B cell (primary cell): ENCODE measurements around the gene IWS1. TPM values are rescaled to one million over a fixed set of nuclear protein-coding genes. Genes with fewer than 3 reads are reported as not detected.

Experiments used
- ATAC-seq: fragments of 200-7000 bp; cut with Tn5 transposase; one replicate; pipeline ENCODE4 v1.10.0; 2021; ENCODE audit warnings: low read depth, mild to moderate bottlenecking, moderate number of reproducible peaks, moderate library complexity
- CTCF ChIA-PET: fragments of 350-600 bp; sonication (Branson Sonifier 250); formaldehyde crosslinking; loops from one replicate; lab custom pipeline; 2021; ENCODE audit warnings: antibody characterized with exemption, inconsistent platforms; lab: Charles Lee
- POLR2A ChIA-PET: fragments of 350-600 bp; sonication (Branson Sonifier 250); formaldehyde crosslinking; loops from one replicate; lab custom pipeline; 2021; ENCODE audit warnings: antibody characterized with exemption; lab: Charles Lee
- DNase-seq: peaks from one replicate; pipeline ENCODE4 v3.0.0; 2013
- H2AFZ ChIP-seq: 2 replicates; pipeline ENCODE4 v1.6.1; 2012; ENCODE audit warnings: mild to moderate bottlenecking, low read depth, low read length; ENCODE audit not compliant: insufficient read depth, poor library complexity, severe bottlenecking
- H3K27ac ChIP-seq, 2 donors: 1 replicate in 1 of 2; 2 replicates in 1 of 2; pipeline ENCODE4 v1.5.1; 2012 to 2013; ENCODE audit warnings: low read length in 2 of 2, mild to moderate bottlenecking in 2 of 2, moderate library complexity in 1 of 2
- H3K27me3 ChIP-seq, 4 experiments: fragments of 200-600 bp in 1 of 4; sonication (generic) in 1 of 4; replicated peaks in 1 of 4; 1 replicate in 2 of 4; 2 replicates in 2 of 4; pipeline versions ENCODE4 v1.6.1 to v1.7.0; 2013 to 2016; ENCODE audit warnings: low read length in 3 of 4, mild to moderate bottlenecking in 2 of 4, mixed read lengths in 1 of 4, moderate library complexity in 1 of 4; ENCODE audit not compliant: insufficient read depth in 4 of 4, control insufficient read depth in 3 of 4; ENCODE audit errors: control extremely low read depth in 1 of 4
- H3K36me3 ChIP-seq, 2 experiments: replicated peaks in 1 of 2; 1 replicate in 1 of 2; 2 replicates in 1 of 2; pipeline versions ENCODE4 v1.6.1 to v1.7.1; 2013; ENCODE audit warnings: low read length in 1 of 2; ENCODE audit not compliant: insufficient read depth in 2 of 2, control insufficient read depth in 1 of 2; ENCODE audit errors: control extremely low read depth in 1 of 2, extremely low read depth in 1 of 2
- H3K4me1 ChIP-seq, 2 donors: fragments of 200-600 bp in 1 of 2; sonication (generic) in 1 of 2; 1 replicate in 1 of 2; 2 replicates in 1 of 2; pipeline versions ENCODE4 v1.5.1 to v1.6.1; 2013 to 2017; ENCODE audit warnings: low read length in 2 of 2; ENCODE audit not compliant: control insufficient read depth in 2 of 2, insufficient read depth in 2 of 2
- H3K4me2 ChIP-seq: replicated peaks from 2 replicates; pipeline ENCODE3; 2012; ENCODE audit warnings: mild to moderate bottlenecking, low read depth, low read length; ENCODE audit not compliant: poor library complexity, severe bottlenecking
- H3K4me3 ChIP-seq, 5 experiments: fragments of 200-600 bp in 1 of 5; sonication (generic) in 1 of 5; 1 replicate in 3 of 5; 2 replicates in 2 of 5; pipeline versions ENCODE4 v1.5.1 to v1.7.0; 2011 to 2016; ENCODE audit warnings: low read length in 4 of 5, mild to moderate bottlenecking in 4 of 5, low read depth in 2 of 5, control low read depth in 1 of 5, moderate library complexity in 1 of 5; ENCODE audit not compliant: insufficient read depth in 1 of 5; ENCODE audit errors: control extremely low read depth in 1 of 5, extremely low read depth in 1 of 5
- H3K79me2 ChIP-seq: fragments of 200-600 bp; sonication (generic); one replicate; pipeline ENCODE4 v1.6.0; 2016; ENCODE audit warnings: low read length; ENCODE audit not compliant: control insufficient read depth, insufficient read depth
- H3K9ac ChIP-seq: fragments of 200-600 bp; sonication (generic); 2 replicates; pipeline ENCODE4 v1.6.1; 2017; ENCODE audit warnings: mild to moderate bottlenecking, low read length, moderate library complexity
- H3K9me3 ChIP-seq, 3 donors: one replicate each; pipeline versions ENCODE4 v1.6.1 to v1.7.1; 2013; ENCODE audit warnings: low read length in 2 of 3; ENCODE audit not compliant: control insufficient read depth in 2 of 3, insufficient read depth in 1 of 3; ENCODE audit errors: control extremely low read depth in 1 of 3
- H4K20me1 ChIP-seq: 2 replicates; pipeline ENCODE4 v1.6.0; 2012; ENCODE audit warnings: mild to moderate bottlenecking, low read length; ENCODE audit not compliant: insufficient read depth, control insufficient read depth, poor library complexity, severe bottlenecking
- H3K27ac Mint-ChIP-seq: one replicate; pipeline ENCODE4 v1.8.0; 2021; ENCODE audit warnings: mixed read lengths
- H3K27me3 Mint-ChIP-seq: one replicate; pipeline ENCODE4 v1.8.0; 2021; ENCODE audit warnings: mixed read lengths
- H3K4me1 Mint-ChIP-seq: one replicate; pipeline ENCODE4 v1.8.0; 2021; ENCODE audit warnings: mixed read lengths
- H3K4me3 Mint-ChIP-seq: one replicate; pipeline ENCODE4 v1.8.0; 2021; ENCODE audit warnings: mixed read lengths
- H3K9me3 Mint-ChIP-seq: one replicate; pipeline ENCODE4 v1.8.0; 2022; ENCODE audit warnings: mixed read lengths; ENCODE audit not compliant: insufficient read depth
- EZH2 ChIP-seq: IDR thresholded peaks from 2 replicates; pipeline ENCODE4 v1.6.1; 2012; ENCODE audit warnings: borderline replicate concordance, low read depth, mild to moderate bottlenecking, moderate library complexity, low read length; ENCODE audit not compliant: insufficient read depth, poor library complexity, severe bottlenecking
- WGBS: methylation state at CpG from one replicate; pipeline ENCODE4 v1.1.5; 2013; ENCODE audit warnings: missing lambda C conversion rate; ENCODE audit not compliant: insufficient coverage; 5-methylcytosine and 5-hydroxymethylcytosine counted together
- intact Hi-C: fragments of 100-400 bp; cut with micrococcal nuclease; formaldehyde crosslinking; loops from one replicate; pipeline ENCODE4 v1.10.0; 2022
- polyA plus RNA-seq: library from polyadenylated mRNA; depleted of rRNA; stranded (reverse); fragments of >200 nt; gene quantifications from 2 replicates; pipeline ENCODE4 v1.2.3, GENCODE V29; 2012
- total RNA-seq, 2 donors: library from RNA; stranded (reverse); fragments of 120-200 nt in 1 of 2; gene quantifications; 1 replicate in 1 of 2; 2 replicates in 1 of 2; pipeline versions ENCODE4 v1.2.3 to v1.2.4, GENCODE V29; 2013 to 2022
- TF ChIP-seq, protein P1 (sequence below): fragments of 200-600 bp; IDR thresholded peaks from one replicate; pipeline ENCODE4 v1.8.0; 2022; ENCODE audit warnings: antibody characterized with exemption, mild to moderate bottlenecking

IWS1 gene
- total and polyA plus RNA-seq, 2 donors (not counting 1 experiment from before 2014, with no cell fraction given) = 22.5 to 45.9 TPM

DNA sequence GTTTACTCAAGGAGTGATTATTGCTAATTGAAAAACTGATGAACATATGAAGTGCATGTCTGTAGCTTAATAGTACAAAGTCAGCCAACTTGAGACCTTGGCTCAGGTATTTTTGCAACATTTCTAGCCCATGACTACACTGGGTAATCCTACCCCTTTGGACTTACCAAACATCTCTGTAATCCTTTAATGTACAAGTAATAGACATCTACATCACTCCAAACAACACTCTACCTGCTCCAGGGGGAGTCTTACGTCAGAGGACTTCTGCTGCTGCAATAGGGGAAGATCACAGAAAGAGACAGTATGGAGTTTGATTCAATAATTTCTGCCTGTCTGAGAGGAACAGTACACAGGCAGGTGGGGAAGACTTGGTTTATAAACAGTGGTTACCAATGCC is 54.0 kb downstream of the IWS1 start:
- Histone ChIP-seq H3K27me3 (no peaks in the 10 kb centered on the region), H2AFZ (no peak overlapping the region), H4K20me1 (no peaks in the 10 kb centered on the region), H3K79me2 (no peaks in the 10 kb centered on the region), H3K36me3 (no peaks in the 10 kb centered on the region), H3K27ac (no peak overlapping the region), H3K4me3 (no peak overlapping the region), H3K4me2 (no peak overlapping the region), H3K9me3 (peaks cover 0 to 6% (median 0%) of the 10 kb centered on the region in 3 donors), H3K4me1 (no peaks in the 10 kb centered on the region), H3K9ac (no peak overlapping the region)
- no CpG with 5 or more reads among the region's 1 CpG for WGBS
- H3K4me1 Mint-ChIP-seq = no peaks in the 10 kb centered on the region
- POLR2A ChIA-PET = no interaction called here
- no peak overlapping the region for H3K27ac Mint-ChIP-seq
- intact Hi-C loops = no loop called here
- DNase-seq (no peak), ATAC-seq (no peak)
- TF ChIP-seq, protein P1, sequence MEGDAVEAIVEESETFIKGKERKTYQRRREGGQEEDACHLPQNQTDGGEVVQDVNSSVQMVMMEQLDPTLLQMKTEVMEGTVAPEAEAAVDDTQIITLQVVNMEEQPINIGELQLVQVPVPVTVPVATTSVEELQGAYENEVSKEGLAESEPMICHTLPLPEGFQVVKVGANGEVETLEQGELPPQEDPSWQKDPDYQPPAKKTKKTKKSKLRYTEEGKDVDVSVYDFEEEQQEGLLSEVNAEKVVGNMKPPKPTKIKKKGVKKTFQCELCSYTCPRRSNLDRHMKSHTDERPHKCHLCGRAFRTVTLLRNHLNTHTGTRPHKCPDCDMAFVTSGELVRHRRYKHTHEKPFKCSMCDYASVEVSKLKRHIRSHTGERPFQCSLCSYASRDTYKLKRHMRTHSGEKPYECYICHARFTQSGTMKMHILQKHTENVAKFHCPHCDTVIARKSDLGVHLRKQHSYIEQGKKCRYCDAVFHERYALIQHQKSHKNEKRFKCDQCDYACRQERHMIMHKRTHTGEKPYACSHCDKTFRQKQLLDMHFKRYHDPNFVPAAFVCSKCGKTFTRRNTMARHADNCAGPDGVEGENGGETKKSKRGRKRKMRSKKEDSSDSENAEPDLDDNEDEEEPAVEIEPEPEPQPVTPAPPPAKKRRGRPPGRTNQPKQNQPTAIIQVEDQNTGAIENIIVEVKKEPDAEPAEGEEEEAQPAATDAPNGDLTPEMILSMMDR = no peak
- TF ChIP-seq EZH2 = no peak
- H3K9me3 Mint-ChIP-seq = peaks cover 4% of the 10 kb centered on the region
- H3K4me3 Mint-ChIP-seq = no peak overlapping the region
- CTCF ChIA-PET = interaction anchor here (1.1 to 3.1 kb wide), 3 partner anchors 7 to 20 kb away, joined by 3 to 16 read pairs (median 3); no protein-coding TSS in a partner anchor
- H3K27me3 Mint-ChIP-seq = no peaks in the 10 kb centered on the region

GRCh38 chr2:127471286-127471988 is 54.9 kb downstream of the IWS1 start:
- H3K4me3 ChIP-seq = no peak overlapping the region
- no peak for ATAC-seq
- no peaks in the 10 kb centered on the region for H3K36me3 ChIP-seq
- H3K27ac ChIP-seq = no peak overlapping the region
- no peaks in the 10 kb centered on the region for H3K27me3 Mint-ChIP-seq
- no peaks in the 10 kb centered on the region for H3K79me2 ChIP-seq
- intact Hi-C loops = no loop called here
- DNase-seq = no peak
- H3K9me3 Mint-ChIP-seq = peaks cover 4% of the 10 kb centered on the region
- no peaks in the 10 kb centered on the region for H3K4me1 Mint-ChIP-seq
- H3K9ac ChIP-seq = no peak overlapping the region
- H4K20me1 ChIP-seq = no peaks in the 10 kb centered on the region
- TF ChIP-seq EZH2 = no peak
- TF ChIP-seq, protein P1 = no peak
- no peak overlapping the region for H3K4me2 ChIP-seq
- H3K27ac Mint-ChIP-seq = no peak overlapping the region
- no peak overlapping the region for H3K4me3 Mint-ChIP-seq
- ChIA-PET POLR2A (no interaction called here), CTCF (interaction anchor here (3.1 kb wide), 1 partner anchor 8 kb away, joined by 16 read pairs; no protein-coding TSS in a partner anchor)
- H3K4me1 ChIP-seq = no peaks in the 10 kb centered on the region
- 97% methylated on average over 3 of the region's 4 CpGs for WGBS
- no peak overlapping the region for H2AFZ ChIP-seq
- no peaks in the 10 kb centered on the region for H3K27me3 ChIP-seq
- peaks cover 0 to 6% (median 0%) of the 10 kb centered on the region in 3 donors for H3K9me3 ChIP-seq
